GM18498 (cell line): ENCODE results near the gene TDP1.

Source experiments
- ATAC-seq: cut with Tn5 transposase; IDR thresholded peaks from one replicate; pipeline ENCODE4 v1.9.1; 2021; ENCODE audit warnings: mild to moderate bottlenecking, moderate library complexity; ENCODE audit not compliant: unreplicated experiment

TDP1 gene

GRCh38 chr14:89955745-89956660, at the start of gene TDP1:
Gene TDP1, plus strand, starts transcription at chr14:89955927. Its CDS starts 7,188 bp downstream, at chr14:89963115.
- peak; percentile 64 for ATAC-seq

- ATAC-seq = no peak
Measured at GRCh38 chr14:89906000-89906399, 49.7 kb upstream of the TDP1 start.

GRCh38 chr14:89907655-89908054, 48.1 kb upstream of the TDP1 start:
- no peak for ATAC-seq

GRCh38 chr14:89908712-89909450, 46.8 kb upstream of the TDP1 start:
- ATAC-seq = no peak

GRCh38 chr14:89909586-89909985, 46.1 kb upstream of the TDP1 start:
- no peak for ATAC-seq

- ATAC-seq = no peak
Measured at GRCh38 chr14:89910691-89911009, 45.1 kb upstream of the TDP1 start.

- ATAC-seq = no peak
Measured at GRCh38 chr14:89911010-89911919, 44.5 kb upstream of the TDP1 start.

- no peak for ATAC-seq
Measured at GRCh38 chr14:89912221-89912620, 43.5 kb upstream of the TDP1 start.

- ATAC-seq = no peak
Measured at GRCh38 chr14:89912667-89913211, 43.0 kb upstream of the TDP1 start.

- no peak for ATAC-seq
Measured at GRCh38 chr14:89915114-89915878, 40.4 kb upstream of the TDP1 start.

- no peak for ATAC-seq
Measured at GRCh38 chr14:89918721-89919120, 37.0 kb upstream of the TDP1 start.

GRCh38 chr14:89920056-89920455, 35.7 kb upstream of the TDP1 start:
- no peak for ATAC-seq

GRCh38 chr14:89921346-89921745, 34.4 kb upstream of the TDP1 start:
- no peak for ATAC-seq

- no peak for ATAC-seq
Measured at GRCh38 chr14:89922031-89922907, 33.5 kb upstream of the TDP1 start.

GRCh38 chr14:89924268-89924667, 31.5 kb upstream of the TDP1 start:
- ATAC-seq = no peak

- no peak for ATAC-seq
Measured at GRCh38 chr14:89926694-89927093, 29.0 kb upstream of the TDP1 start.

- ATAC-seq = no peak
Measured at GRCh38 chr14:89927186-89927865, 28.4 kb upstream of the TDP1 start.

- no peak for ATAC-seq
Measured at GRCh38 chr14:89933002-89933401, 22.7 kb upstream of the TDP1 start.
